Tibial nerve (tissue), 3 donors: ENCODE results near the gene DCXR.

Experiments
- CTCF ChIP-seq, 5 experiments: fragments of 200-600 bp in 3 of 5; fragments of 450-650 bp in 2 of 5; sonication (generic) in 3 of 5; IDR thresholded peaks; one replicate each; pipeline ENCODE4 v1.5.1; 2016 to 2019; ENCODE audit warnings: antibody characterized with exemption in 5 of 5, mild to moderate bottlenecking in 3 of 5, moderate library complexity in 2 of 5
- POLR2A ChIP-seq, 2 donors: fragments of 450-650 bp; IDR thresholded peaks; one replicate each; pipeline ENCODE4 v1.6.1; 2017; ENCODE audit warnings: antibody characterized with exemption in 2 of 2, mild to moderate bottlenecking in 2 of 2, moderate library complexity in 2 of 2

GRCh38 chr17:82076018-82076784 lies 38.7 kb upstream of the DCXR start:
- TF ChIP-seq CTCF (IDR thresholded peaks at IDR 0.05) (no peak), POLR2A (IDR thresholded peaks at IDR 0.05) (no peak)
